DND-41 (cell line): ENCODE measurements around the gene TCF12.

ENCODE experiments used
- CTCF ChIP-seq: IDR thresholded peaks from 2 replicates; pipeline ENCODE4 v1.5.1; 2012; ENCODE audit warnings: borderline replicate concordance, low read length, moderate library complexity, mild to moderate bottlenecking; ENCODE audit not compliant: poor library complexity, severe bottlenecking; ENCODE audit errors: extremely low read depth
- EZH2 ChIP-seq: IDR thresholded peaks from 3 replicates; pipeline ENCODE4 v1.6.1; 2012; ENCODE audit warnings: borderline replicate concordance, low read depth, mild to moderate bottlenecking, moderate library complexity, low read length, inconsistent platforms; ENCODE audit not compliant: severe bottlenecking

DNA sequence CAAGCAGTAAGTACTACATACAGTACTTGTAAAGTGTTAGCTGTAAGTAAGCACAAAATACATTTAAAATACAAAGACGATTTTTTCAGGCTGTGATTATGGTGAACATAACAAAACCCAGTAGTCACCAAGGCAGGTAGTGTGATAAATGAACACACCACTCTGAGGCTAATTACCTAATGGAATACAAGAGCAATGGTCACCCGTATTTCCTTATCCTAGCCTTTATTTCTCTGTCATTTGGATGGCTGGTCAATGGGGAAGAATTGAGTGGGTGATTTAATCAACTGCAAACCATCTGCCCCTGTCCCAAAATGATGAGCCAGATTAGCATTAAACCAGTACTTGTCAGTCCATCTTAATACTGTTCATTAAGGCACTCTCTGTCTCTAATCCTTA, 368.7 kb downstream of the TCF12 start:
- TF ChIP-seq CTCF (no peak), EZH2 (no peak)
